H1 (cell line): ENCODE results near the gene STX18. TPM values are rescaled to one million over a fixed set of nuclear protein-coding genes. Genes with fewer than 3 reads are reported as not detected.

Experiments
- CEBPB ChIP-seq: IDR thresholded peaks from 2 replicates; pipeline ENCODE4 v1.6.1; 2012; ENCODE audit warnings: low read depth, low read length
- HDAC6 ChIP-seq: IDR thresholded peaks from one replicate; pipeline ENCODE4 v1.7.1; 2012; ENCODE audit warnings: low read depth, mild to moderate bottlenecking, inconsistent platforms, low read length, moderate library complexity
- RNF2 ChIP-seq: fragments of 200-900, 300-1000 bp; sonication (generic); IDR thresholded peaks from 2 replicates; pipeline ENCODE4 v1.7.1; 2016; ENCODE audit warnings: borderline replicate concordance, low read depth, mild to moderate bottlenecking, antibody characterized with exemption, low read length; ENCODE audit not compliant: poor library complexity, severe bottlenecking; ENCODE audit errors: missing control alignments
- SAP30 ChIP-seq: fragments of 300-600 bp; sonication (generic); IDR thresholded peaks from 2 replicates; pipeline ENCODE4 v1.7.1; 2012; ENCODE audit warnings: low read length, moderate library complexity, mild to moderate bottlenecking, inconsistent platforms; ENCODE audit not compliant: insufficient read depth, insufficient replicate concordance
- SIRT6 ChIP-seq: IDR thresholded peaks from one replicate; pipeline ENCODE4 v1.7.1; 2012; ENCODE audit warnings: low read length, inconsistent platforms
- SP2 ChIP-seq: IDR thresholded peaks from 2 replicates; pipeline ENCODE4 v1.6.1; 2012; ENCODE audit warnings: mild to moderate bottlenecking, low read length, inconsistent platforms
- TEAD4 ChIP-seq: IDR thresholded peaks from 2 replicates; pipeline ENCODE4 v1.6.1; 2012; ENCODE audit warnings: low read depth, low read length, inconsistent platforms, mixed read lengths
- polyA plus RNA-seq, 7 experiments: library from polyadenylated mRNA; depleted of rRNA in 3 of 7; stranded (reverse) in 5 of 7; unstranded in 2 of 7; fragments of >200 nt in 5 of 7; fragments of 200-250 nt in 2 of 7; gene quantifications; 1 replicate in 5 of 7; 2 replicates in 1 of 7; 4 replicates in 1 of 7; pipeline versions ENCODE4 v1.2.1 to v1.2.3, GENCODE V29; 2011 to 2013; ENCODE audit warnings: missing spikeins in 2 of 7, mixed read lengths in 2 of 7
- total RNA-seq: library from RNA; stranded (reverse); fragmentation: NEBNext Ultra II Directional; extraction: Animal tissue kit (Norgen Biotek cat#: 25700); gene quantifications from 2 replicates; pipeline ENCODE4 v1.2.1, GENCODE V29; 2021
- TF ChIP-seq, protein P1 (sequence below): fragments of 300-600 bp; sonication (generic); IDR thresholded peaks from 2 replicates; pipeline ENCODE4 v1.7.1; 2012; ENCODE audit warnings: low read length, moderate library complexity, mild to moderate bottlenecking, inconsistent platforms; ENCODE audit not compliant: insufficient replicate concordance
- TF ChIP-seq, protein P2 (sequence below): IDR thresholded peaks from 2 replicates; pipeline ENCODE4 v1.6.1; 2012; ENCODE audit warnings: inconsistent platforms

STX18 gene
- total and polyA plus RNA-seq, 2 of the 8 experiments (the other 6 are each of a cell fraction or from before 2014, with no cell fraction given) = 14.6 to 18.3 TPM

DNA sequence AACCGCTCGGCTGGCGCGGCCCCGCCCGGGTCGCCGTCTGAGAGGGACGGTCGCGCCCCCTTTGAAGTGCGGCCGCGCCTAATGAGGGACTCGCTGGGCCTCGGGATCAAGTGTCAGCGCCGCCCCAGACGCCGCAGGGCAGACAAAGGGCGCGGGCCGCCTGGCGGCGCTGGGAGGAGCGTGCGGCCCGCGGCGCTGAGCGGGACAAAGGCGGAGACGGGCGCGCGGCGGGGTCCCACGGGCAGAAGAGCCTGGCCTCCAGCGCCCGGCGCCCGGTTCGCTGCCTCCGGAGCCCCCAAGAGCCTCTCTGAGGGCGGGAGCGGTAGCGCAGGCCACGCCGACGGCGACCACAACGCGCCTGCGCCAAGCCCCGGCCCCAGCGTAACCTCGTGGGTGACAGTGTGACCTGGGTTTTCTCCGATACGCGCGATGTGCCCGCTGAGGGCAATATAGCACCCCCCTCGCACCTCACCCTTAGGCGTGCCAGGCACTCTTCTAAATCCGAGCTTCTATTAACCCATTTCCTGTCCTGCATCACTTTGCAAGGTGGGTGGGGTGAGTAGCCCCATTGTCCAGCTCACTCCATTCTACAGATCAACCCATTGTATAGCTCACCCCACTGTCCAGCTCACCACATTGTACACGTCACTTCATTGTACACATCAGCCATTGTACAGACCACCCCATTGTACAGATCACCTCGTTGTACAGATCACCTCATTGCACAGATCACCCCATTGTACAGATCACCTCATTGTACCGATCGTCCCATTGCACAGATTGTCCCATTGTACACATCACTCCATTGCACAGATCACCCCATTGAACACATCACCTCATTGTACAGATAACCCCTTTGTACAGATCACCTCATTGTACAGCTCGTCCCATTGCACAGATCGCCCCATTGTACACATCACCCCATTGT, 33.7 kb upstream of the STX18 start (continued):
- TF ChIP-seq, protein P1, sequence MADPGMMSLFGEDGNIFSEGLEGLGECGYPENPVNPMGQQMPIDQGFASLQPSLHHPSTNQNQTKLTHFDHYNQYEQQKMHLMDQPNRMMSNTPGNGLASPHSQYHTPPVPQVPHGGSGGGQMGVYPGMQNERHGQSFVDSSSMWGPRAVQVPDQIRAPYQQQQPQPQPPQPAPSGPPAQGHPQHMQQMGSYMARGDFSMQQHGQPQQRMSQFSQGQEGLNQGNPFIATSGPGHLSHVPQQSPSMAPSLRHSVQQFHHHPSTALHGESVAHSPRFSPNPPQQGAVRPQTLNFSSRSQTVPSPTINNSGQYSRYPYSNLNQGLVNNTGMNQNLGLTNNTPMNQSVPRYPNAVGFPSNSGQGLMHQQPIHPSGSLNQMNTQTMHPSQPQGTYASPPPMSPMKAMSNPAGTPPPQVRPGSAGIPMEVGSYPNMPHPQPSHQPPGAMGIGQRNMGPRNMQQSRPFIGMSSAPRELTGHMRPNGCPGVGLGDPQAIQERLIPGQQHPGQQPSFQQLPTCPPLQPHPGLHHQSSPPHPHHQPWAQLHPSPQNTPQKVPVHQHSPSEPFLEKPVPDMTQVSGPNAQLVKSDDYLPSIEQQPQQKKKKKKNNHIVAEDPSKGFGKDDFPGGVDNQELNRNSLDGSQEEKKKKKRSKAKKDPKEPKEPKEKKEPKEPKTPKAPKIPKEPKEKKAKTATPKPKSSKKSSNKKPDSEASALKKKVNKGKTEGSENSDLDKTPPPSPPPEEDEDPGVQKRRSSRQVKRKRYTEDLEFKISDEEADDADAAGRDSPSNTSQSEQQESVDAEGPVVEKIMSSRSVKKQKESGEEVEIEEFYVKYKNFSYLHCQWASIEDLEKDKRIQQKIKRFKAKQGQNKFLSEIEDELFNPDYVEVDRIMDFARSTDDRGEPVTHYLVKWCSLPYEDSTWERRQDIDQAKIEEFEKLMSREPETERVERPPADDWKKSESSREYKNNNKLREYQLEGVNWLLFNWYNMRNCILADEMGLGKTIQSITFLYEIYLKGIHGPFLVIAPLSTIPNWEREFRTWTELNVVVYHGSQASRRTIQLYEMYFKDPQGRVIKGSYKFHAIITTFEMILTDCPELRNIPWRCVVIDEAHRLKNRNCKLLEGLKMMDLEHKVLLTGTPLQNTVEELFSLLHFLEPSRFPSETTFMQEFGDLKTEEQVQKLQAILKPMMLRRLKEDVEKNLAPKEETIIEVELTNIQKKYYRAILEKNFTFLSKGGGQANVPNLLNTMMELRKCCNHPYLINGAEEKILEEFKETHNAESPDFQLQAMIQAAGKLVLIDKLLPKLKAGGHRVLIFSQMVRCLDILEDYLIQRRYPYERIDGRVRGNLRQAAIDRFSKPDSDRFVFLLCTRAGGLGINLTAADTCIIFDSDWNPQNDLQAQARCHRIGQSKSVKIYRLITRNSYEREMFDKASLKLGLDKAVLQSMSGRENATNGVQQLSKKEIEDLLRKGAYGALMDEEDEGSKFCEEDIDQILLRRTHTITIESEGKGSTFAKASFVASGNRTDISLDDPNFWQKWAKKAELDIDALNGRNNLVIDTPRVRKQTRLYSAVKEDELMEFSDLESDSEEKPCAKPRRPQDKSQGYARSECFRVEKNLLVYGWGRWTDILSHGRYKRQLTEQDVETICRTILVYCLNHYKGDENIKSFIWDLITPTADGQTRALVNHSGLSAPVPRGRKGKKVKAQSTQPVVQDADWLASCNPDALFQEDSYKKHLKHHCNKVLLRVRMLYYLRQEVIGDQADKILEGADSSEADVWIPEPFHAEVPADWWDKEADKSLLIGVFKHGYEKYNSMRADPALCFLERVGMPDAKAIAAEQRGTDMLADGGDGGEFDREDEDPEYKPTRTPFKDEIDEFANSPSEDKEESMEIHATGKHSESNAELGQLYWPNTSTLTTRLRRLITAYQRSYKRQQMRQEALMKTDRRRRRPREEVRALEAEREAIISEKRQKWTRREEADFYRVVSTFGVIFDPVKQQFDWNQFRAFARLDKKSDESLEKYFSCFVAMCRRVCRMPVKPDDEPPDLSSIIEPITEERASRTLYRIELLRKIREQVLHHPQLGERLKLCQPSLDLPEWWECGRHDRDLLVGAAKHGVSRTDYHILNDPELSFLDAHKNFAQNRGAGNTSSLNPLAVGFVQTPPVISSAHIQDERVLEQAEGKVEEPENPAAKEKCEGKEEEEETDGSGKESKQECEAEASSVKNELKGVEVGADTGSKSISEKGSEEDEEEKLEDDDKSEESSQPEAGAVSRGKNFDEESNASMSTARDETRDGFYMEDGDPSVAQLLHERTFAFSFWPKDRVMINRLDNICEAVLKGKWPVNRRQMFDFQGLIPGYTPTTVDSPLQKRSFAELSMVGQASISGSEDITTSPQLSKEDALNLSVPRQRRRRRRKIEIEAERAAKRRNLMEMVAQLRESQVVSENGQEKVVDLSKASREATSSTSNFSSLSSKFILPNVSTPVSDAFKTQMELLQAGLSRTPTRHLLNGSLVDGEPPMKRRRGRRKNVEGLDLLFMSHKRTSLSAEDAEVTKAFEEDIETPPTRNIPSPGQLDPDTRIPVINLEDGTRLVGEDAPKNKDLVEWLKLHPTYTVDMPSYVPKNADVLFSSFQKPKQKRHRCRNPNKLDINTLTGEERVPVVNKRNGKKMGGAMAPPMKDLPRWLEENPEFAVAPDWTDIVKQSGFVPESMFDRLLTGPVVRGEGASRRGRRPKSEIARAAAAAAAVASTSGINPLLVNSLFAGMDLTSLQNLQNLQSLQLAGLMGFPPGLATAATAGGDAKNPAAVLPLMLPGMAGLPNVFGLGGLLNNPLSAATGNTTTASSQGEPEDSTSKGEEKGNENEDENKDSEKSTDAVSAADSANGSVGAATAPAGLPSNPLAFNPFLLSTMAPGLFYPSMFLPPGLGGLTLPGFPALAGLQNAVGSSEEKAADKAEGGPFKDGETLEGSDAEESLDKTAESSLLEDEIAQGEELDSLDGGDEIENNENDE = no peak
- no peak for TF ChIP-seq SAP30
- TF ChIP-seq, protein P2, sequence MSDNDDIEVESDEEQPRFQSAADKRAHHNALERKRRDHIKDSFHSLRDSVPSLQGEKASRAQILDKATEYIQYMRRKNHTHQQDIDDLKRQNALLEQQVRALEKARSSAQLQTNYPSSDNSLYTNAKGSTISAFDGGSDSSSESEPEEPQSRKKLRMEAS = no peak; the same call in none of the 2 replicates
- TF ChIP-seq CEBPB = no peak
- TF ChIP-seq TEAD4 = no peak
- no peak for TF ChIP-seq RNF2
- TF ChIP-seq SP2 = no peak
- no peak for TF ChIP-seq HDAC6
- TF ChIP-seq SIRT6 = no peak
